ENCODE data around the gene PAOX.

DNA sequence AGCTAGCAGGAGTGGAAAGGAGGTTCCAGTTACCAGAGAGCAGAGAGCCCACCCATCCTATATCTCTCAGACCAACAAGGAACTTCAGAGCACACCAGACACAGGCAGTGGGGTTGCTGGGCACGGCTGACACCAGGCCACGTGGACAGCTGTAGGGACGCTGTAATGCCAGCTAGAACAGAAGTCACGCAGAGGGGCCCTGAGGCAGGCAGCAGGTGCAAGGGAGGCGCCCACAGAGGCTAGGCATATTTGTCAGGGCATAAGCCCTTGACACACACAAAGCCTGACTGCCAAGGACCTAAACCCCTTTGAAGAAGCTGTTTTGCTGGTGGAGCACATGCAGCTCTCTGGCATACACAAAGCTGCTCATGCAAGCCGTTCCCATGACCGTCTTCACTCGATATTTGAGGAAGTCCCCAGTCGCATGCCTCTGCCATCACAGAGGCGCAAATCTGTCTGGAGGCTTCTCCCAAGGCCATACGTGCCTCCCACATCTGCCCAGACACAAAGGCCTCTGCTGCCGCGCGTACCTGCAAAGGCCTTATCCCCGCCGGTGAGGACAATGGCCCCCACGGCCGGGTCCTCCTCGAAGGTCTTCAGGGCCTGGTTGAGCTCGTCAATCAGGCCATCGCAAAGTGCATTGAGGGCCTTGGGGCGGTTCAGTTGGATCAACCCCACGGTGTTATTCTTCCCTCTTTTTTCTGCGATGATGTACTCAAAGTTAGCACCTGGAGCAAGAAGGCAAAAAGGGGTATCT lies 8.9 kb upstream of the PAOX start:
- no peak for TF ChIP-seq MTA1 (CRISPR knock-in tag; IDR thresholded peaks at IDR 0.05; ENCODE audit: borderline replicate concordance)
- TF ChIP-seq, protein P1, sequence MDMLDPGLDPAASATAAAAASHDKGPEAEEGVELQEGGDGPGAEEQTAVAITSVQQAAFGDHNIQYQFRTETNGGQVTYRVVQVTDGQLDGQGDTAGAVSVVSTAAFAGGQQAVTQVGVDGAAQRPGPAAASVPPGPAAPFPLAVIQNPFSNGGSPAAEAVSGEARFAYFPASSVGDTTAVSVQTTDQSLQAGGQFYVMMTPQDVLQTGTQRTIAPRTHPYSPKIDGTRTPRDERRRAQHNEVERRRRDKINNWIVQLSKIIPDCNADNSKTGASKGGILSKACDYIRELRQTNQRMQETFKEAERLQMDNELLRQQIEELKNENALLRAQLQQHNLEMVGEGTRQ (IDR thresholded peaks at IDR 0.05; ENCODE audit: low read depth, low read length), result no peak
- TF ChIP-seq, protein P1 (CRISPR knock-in tag; IDR thresholded peaks at IDR 0.05; ENCODE audit: borderline replicate concordance), result no peak
- TF ChIP-seq, protein P2, sequence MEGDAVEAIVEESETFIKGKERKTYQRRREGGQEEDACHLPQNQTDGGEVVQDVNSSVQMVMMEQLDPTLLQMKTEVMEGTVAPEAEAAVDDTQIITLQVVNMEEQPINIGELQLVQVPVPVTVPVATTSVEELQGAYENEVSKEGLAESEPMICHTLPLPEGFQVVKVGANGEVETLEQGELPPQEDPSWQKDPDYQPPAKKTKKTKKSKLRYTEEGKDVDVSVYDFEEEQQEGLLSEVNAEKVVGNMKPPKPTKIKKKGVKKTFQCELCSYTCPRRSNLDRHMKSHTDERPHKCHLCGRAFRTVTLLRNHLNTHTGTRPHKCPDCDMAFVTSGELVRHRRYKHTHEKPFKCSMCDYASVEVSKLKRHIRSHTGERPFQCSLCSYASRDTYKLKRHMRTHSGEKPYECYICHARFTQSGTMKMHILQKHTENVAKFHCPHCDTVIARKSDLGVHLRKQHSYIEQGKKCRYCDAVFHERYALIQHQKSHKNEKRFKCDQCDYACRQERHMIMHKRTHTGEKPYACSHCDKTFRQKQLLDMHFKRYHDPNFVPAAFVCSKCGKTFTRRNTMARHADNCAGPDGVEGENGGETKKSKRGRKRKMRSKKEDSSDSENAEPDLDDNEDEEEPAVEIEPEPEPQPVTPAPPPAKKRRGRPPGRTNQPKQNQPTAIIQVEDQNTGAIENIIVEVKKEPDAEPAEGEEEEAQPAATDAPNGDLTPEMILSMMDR (CRISPR knock-in tag; IDR thresholded peaks at IDR 0.05), result no peak

Data from HepG2 (cell line).